ENCODE results near the gene SLC25A12.

GRCh38 chr2:171894612-171894947 lies 536 bp upstream of the SLC25A12 start:
- TF ChIP-seq POLR2AphosphoS2 (conservative IDR thresholded peaks at IDR 0.05; ENCODE audit: low read length) (no peak), SMC3 (IDR thresholded peaks at IDR 0.05) (no peak)
- TF ChIP-seq, protein P1, sequence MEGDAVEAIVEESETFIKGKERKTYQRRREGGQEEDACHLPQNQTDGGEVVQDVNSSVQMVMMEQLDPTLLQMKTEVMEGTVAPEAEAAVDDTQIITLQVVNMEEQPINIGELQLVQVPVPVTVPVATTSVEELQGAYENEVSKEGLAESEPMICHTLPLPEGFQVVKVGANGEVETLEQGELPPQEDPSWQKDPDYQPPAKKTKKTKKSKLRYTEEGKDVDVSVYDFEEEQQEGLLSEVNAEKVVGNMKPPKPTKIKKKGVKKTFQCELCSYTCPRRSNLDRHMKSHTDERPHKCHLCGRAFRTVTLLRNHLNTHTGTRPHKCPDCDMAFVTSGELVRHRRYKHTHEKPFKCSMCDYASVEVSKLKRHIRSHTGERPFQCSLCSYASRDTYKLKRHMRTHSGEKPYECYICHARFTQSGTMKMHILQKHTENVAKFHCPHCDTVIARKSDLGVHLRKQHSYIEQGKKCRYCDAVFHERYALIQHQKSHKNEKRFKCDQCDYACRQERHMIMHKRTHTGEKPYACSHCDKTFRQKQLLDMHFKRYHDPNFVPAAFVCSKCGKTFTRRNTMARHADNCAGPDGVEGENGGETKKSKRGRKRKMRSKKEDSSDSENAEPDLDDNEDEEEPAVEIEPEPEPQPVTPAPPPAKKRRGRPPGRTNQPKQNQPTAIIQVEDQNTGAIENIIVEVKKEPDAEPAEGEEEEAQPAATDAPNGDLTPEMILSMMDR (IDR thresholded peaks at IDR 0.05) = no peak
- TF ChIP-seq, protein P2, sequence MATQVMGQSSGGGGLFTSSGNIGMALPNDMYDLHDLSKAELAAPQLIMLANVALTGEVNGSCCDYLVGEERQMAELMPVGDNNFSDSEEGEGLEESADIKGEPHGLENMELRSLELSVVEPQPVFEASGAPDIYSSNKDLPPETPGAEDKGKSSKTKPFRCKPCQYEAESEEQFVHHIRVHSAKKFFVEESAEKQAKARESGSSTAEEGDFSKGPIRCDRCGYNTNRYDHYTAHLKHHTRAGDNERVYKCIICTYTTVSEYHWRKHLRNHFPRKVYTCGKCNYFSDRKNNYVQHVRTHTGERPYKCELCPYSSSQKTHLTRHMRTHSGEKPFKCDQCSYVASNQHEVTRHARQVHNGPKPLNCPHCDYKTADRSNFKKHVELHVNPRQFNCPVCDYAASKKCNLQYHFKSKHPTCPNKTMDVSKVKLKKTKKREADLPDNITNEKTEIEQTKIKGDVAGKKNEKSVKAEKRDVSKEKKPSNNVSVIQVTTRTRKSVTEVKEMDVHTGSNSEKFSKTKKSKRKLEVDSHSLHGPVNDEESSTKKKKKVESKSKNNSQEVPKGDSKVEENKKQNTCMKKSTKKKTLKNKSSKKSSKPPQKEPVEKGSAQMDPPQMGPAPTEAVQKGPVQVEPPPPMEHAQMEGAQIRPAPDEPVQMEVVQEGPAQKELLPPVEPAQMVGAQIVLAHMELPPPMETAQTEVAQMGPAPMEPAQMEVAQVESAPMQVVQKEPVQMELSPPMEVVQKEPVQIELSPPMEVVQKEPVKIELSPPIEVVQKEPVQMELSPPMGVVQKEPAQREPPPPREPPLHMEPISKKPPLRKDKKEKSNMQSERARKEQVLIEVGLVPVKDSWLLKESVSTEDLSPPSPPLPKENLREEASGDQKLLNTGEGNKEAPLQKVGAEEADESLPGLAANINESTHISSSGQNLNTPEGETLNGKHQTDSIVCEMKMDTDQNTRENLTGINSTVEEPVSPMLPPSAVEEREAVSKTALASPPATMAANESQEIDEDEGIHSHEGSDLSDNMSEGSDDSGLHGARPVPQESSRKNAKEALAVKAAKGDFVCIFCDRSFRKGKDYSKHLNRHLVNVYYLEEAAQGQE (IDR thresholded peaks at IDR 0.05) = no peak
